Measurements from ENCODE around the gene PRLHR.

PRLHR gene

GRCh38 chr10:118586911-118587310, 8.5 kb downstream of the PRLHR start:
- no peaks in the 10 kb centered on the region for H3K9me3 ChIP-seq (ENCODE audit: control insufficient read depth, insufficient read depth, low read depth, low read length)
- no peak overlapping the region for H3K9ac ChIP-seq (ENCODE audit: low read length)
- peaks cover 23% of the 10 kb centered on the region for H3K27me3 ChIP-seq (ENCODE audit: control insufficient read depth, insufficient read depth, low read length)
- no peak overlapping the region for H3K27ac ChIP-seq (ENCODE audit: low read depth, low read length)
- no peaks in the 10 kb centered on the region for H3K36me3 ChIP-seq (ENCODE audit: control insufficient read depth, insufficient read depth, low read length)
- no peaks in the 10 kb centered on the region for H3K4me1 ChIP-seq (ENCODE audit: control insufficient read depth, insufficient read depth, low read length)
- no peak overlapping the region for H3K4me3 ChIP-seq (ENCODE audit: low read depth, low read length)

- Histone ChIP-seq H3K4me1 (ENCODE audit: control insufficient read depth, insufficient read depth, low read length) (no peaks in the 10 kb centered on the region), H3K9ac (ENCODE audit: low read length) (no peak overlapping the region), H3K36me3 (ENCODE audit: control insufficient read depth, insufficient read depth, low read length) (no peaks in the 10 kb centered on the region), H3K9me3 (ENCODE audit: control insufficient read depth, insufficient read depth, low read depth, low read length) (no peaks in the 10 kb centered on the region), H3K4me3 (ENCODE audit: low read depth, low read length) (no peak overlapping the region), H3K27me3 (ENCODE audit: control insufficient read depth, insufficient read depth, low read length) (peaks cover 23% of the 10 kb centered on the region), H3K27ac (ENCODE audit: low read depth, low read length) (no peak overlapping the region)
Measured at GRCh38 chr10:118585794-118586193, 9.7 kb downstream of the PRLHR start.

- Histone ChIP-seq H3K36me3 (ENCODE audit: control insufficient read depth, insufficient read depth, low read length) (no peaks in the 10 kb centered on the region), H3K9ac (ENCODE audit: low read length) (no peak overlapping the region), H3K27ac (ENCODE audit: low read depth, low read length) (no peak overlapping the region), H3K4me1 (ENCODE audit: control insufficient read depth, insufficient read depth, low read length) (no peaks in the 10 kb centered on the region), H3K9me3 (ENCODE audit: control insufficient read depth, insufficient read depth, low read depth, low read length) (no peaks in the 10 kb centered on the region), H3K4me3 (ENCODE audit: low read depth, low read length) (no peak overlapping the region), H3K27me3 (ENCODE audit: control insufficient read depth, insufficient read depth, low read length) (peaks cover 23% of the 10 kb centered on the region)
Measured at GRCh38 chr10:118585234-118585633, 10.2 kb downstream of the PRLHR start.

- Histone ChIP-seq H3K9ac (ENCODE audit: low read length) (no peak overlapping the region), H3K9me3 (ENCODE audit: control insufficient read depth, insufficient read depth, low read depth, low read length) (no peaks in the 10 kb centered on the region), H3K36me3 (ENCODE audit: control insufficient read depth, insufficient read depth, low read length) (no peaks in the 10 kb centered on the region), H3K27me3 (ENCODE audit: control insufficient read depth, insufficient read depth, low read length) (peaks cover 14% of the 10 kb centered on the region), H3K4me3 (ENCODE audit: low read depth, low read length) (no peak overlapping the region), H3K27ac (ENCODE audit: low read depth, low read length) (no peak overlapping the region), H3K4me1 (ENCODE audit: control insufficient read depth, insufficient read depth, low read length) (no peaks in the 10 kb centered on the region)
Measured at GRCh38 chr10:118584181-118584954, 11.1 kb downstream of the PRLHR start.

- H3K27ac ChIP-seq (ENCODE audit: low read depth, low read length), result no peak overlapping the region
- H3K4me1 ChIP-seq (ENCODE audit: control insufficient read depth, insufficient read depth, low read length), result no peaks in the 10 kb centered on the region
- peaks cover 8% of the 10 kb centered on the region for H3K27me3 ChIP-seq (ENCODE audit: control insufficient read depth, insufficient read depth, low read length)
- H3K4me3 ChIP-seq (ENCODE audit: low read depth, low read length), result no peak overlapping the region
- H3K9me3 ChIP-seq (ENCODE audit: control insufficient read depth, insufficient read depth, low read depth, low read length), result no peaks in the 10 kb centered on the region
- no peak overlapping the region for H3K9ac ChIP-seq (ENCODE audit: low read length)
- H3K36me3 ChIP-seq (ENCODE audit: control insufficient read depth, insufficient read depth, low read length), result no peaks in the 10 kb centered on the region
Measured at GRCh38 chr10:118583611-118584010, 11.8 kb downstream of the PRLHR start.

- Histone ChIP-seq H3K36me3 (ENCODE audit: control insufficient read depth, insufficient read depth, low read length) (no peaks in the 10 kb centered on the region), H3K27ac (ENCODE audit: low read depth, low read length) (no peak overlapping the region), H3K9ac (ENCODE audit: low read length) (no peak overlapping the region), H3K9me3 (ENCODE audit: control insufficient read depth, insufficient read depth, low read depth, low read length) (no peaks in the 10 kb centered on the region), H3K4me3 (ENCODE audit: low read depth, low read length) (no peak overlapping the region), H3K27me3 (ENCODE audit: control insufficient read depth, insufficient read depth, low read length) (peaks cover 8% of the 10 kb centered on the region; the same call in 1 of the 2 replicates), H3K4me1 (ENCODE audit: control insufficient read depth, insufficient read depth, low read length) (no peaks in the 10 kb centered on the region)
Measured at GRCh38 chr10:118582511-118582910, 12.9 kb downstream of the PRLHR start.

GRCh38 chr10:118581340-118581739, 14.1 kb downstream of the PRLHR start:
- Histone ChIP-seq H3K27me3 (ENCODE audit: control insufficient read depth, insufficient read depth, low read length) (peaks cover 8% of the 10 kb centered on the region; the same call in 1 of the 2 replicates), H3K4me3 (ENCODE audit: low read depth, low read length) (no peak overlapping the region), H3K9ac (ENCODE audit: low read length) (no peak overlapping the region), H3K4me1 (ENCODE audit: control insufficient read depth, insufficient read depth, low read length) (no peaks in the 10 kb centered on the region), H3K27ac (ENCODE audit: low read depth, low read length) (no peak overlapping the region), H3K9me3 (ENCODE audit: control insufficient read depth, insufficient read depth, low read depth, low read length) (no peaks in the 10 kb centered on the region), H3K36me3 (ENCODE audit: control insufficient read depth, insufficient read depth, low read length) (no peaks in the 10 kb centered on the region)

- Histone ChIP-seq H3K36me3 (ENCODE audit: control insufficient read depth, insufficient read depth, low read length) (no peaks in the 10 kb centered on the region), H3K4me3 (ENCODE audit: low read depth, low read length) (no peak overlapping the region), H3K9me3 (ENCODE audit: control insufficient read depth, insufficient read depth, low read depth, low read length) (no peaks in the 10 kb centered on the region), H3K27ac (ENCODE audit: low read depth, low read length) (no peak overlapping the region), H3K9ac (ENCODE audit: low read length) (no peak overlapping the region), H3K4me1 (ENCODE audit: control insufficient read depth, insufficient read depth, low read length) (no peaks in the 10 kb centered on the region), H3K27me3 (ENCODE audit: control insufficient read depth, insufficient read depth, low read length) (peaks cover 8% of the 10 kb centered on the region; the same call in 1 of the 2 replicates)
Measured at GRCh38 chr10:118580702-118581101, 14.7 kb downstream of the PRLHR start.

GRCh38 chr10:118573512-118573911, 21.9 kb downstream of the PRLHR start:
- H3K27ac ChIP-seq (ENCODE audit: low read depth, low read length), result no peak overlapping the region
- no peaks in the 10 kb centered on the region for H3K9me3 ChIP-seq (ENCODE audit: control insufficient read depth, insufficient read depth, low read depth, low read length)
- H3K4me1 ChIP-seq (ENCODE audit: control insufficient read depth, insufficient read depth, low read length), result 0 out of 2 replicates have a peak, but pooled peaks cover under 1% of the 10 kb centered on the region
- H3K4me3 ChIP-seq (ENCODE audit: low read depth, low read length), result no peak overlapping the region
- no peak overlapping the region for H3K9ac ChIP-seq (ENCODE audit: low read length)
- H3K36me3 ChIP-seq (ENCODE audit: control insufficient read depth, insufficient read depth, low read length), result no peaks in the 10 kb centered on the region
- peaks cover 8% of the 10 kb centered on the region; the same call in 1 of the 2 replicates for H3K27me3 ChIP-seq (ENCODE audit: control insufficient read depth, insufficient read depth, low read length)

- Histone ChIP-seq H3K9ac (ENCODE audit: low read length) (no peak overlapping the region), H3K27me3 (ENCODE audit: control insufficient read depth, insufficient read depth, low read length) (no peaks in the 10 kb centered on the region), H3K4me3 (ENCODE audit: low read depth, low read length) (no peak overlapping the region), H3K9me3 (ENCODE audit: control insufficient read depth, insufficient read depth, low read depth, low read length) (no peaks in the 10 kb centered on the region), H3K27ac (ENCODE audit: low read depth, low read length) (no peak overlapping the region), H3K36me3 (ENCODE audit: control insufficient read depth, insufficient read depth, low read length) (no peaks in the 10 kb centered on the region), H3K4me1 (ENCODE audit: control insufficient read depth, insufficient read depth, low read length) (0 out of 2 replicates have a peak, but pooled peaks cover 2% of the 10 kb centered on the region)
Measured at GRCh38 chr10:118572256-118573041, 23.0 kb downstream of the PRLHR start.

GRCh38 chr10:118571123-118571522, 24.3 kb downstream of the PRLHR start:
- Histone ChIP-seq H3K9me3 (ENCODE audit: control insufficient read depth, insufficient read depth, low read depth, low read length) (no peaks in the 10 kb centered on the region), H3K9ac (ENCODE audit: low read length) (no peak overlapping the region), H3K27ac (ENCODE audit: low read depth, low read length) (no peak overlapping the region), H3K4me3 (ENCODE audit: low read depth, low read length) (no peak overlapping the region), H3K36me3 (ENCODE audit: control insufficient read depth, insufficient read depth, low read length) (no peaks in the 10 kb centered on the region), H3K4me1 (ENCODE audit: control insufficient read depth, insufficient read depth, low read length) (0 out of 2 replicates have a peak, but pooled peaks cover 2% of the 10 kb centered on the region), H3K27me3 (ENCODE audit: control insufficient read depth, insufficient read depth, low read length) (no peaks in the 10 kb centered on the region)
